Esophagus muscularis mucosa (tissue), 4 donors: ENCODE results near the gene SKIDA1. TPM values are rescaled to one million over a fixed set of nuclear protein-coding genes. Genes with fewer than 3 reads are reported as not detected.
A peak's percentile ranks its signal among the peaks of the same experiment; 100 is the strongest.

Experiments
- DNase-seq: peaks from one replicate; pipeline ENCODE4 v3.0.0-alpha.2; 2017; ENCODE audit errors: extremely low spot score
- H3K27ac ChIP-seq, 4 donors: fragments of 200-600 bp; sonication (generic); replicated peaks in 1 of 4; 1 replicate in 3 of 4; 2 replicates in 1 of 4; pipeline ENCODE4 v1.5.1; 2016 to 2019; ENCODE audit warnings: mild to moderate bottlenecking in 1 of 4
- H3K27me3 ChIP-seq, 4 donors: fragments of 200-600 bp; sonication (generic); one replicate each; pipeline versions ENCODE4 v1.5.1 to v1.6.0; 2016 to 2019
- H3K36me3 ChIP-seq, 4 donors: fragments of 200-600 bp; sonication (generic); one replicate each; pipeline ENCODE4 v1.5.1; 2016 to 2019
- H3K4me1 ChIP-seq, 4 donors: fragments of 200-600 bp; sonication (generic); one replicate each; pipeline ENCODE4 v1.5.1; 2016 to 2019
- H3K4me3 ChIP-seq, 4 donors: fragments of 200-600 bp; sonication (generic); 1 replicate in 2 of 4; 2 replicates in 2 of 4; pipeline ENCODE4 v1.5.1; 2016 to 2019; ENCODE audit warnings: mild to moderate bottlenecking in 4 of 4, moderate library complexity in 1 of 4
- H3K9me3 ChIP-seq, 4 donors: fragments of 200-600 bp; sonication (generic); 1 replicate in 3 of 4; 2 replicates in 1 of 4; pipeline ENCODE4 v1.5.1; 2016 to 2019
- CTCF ChIP-seq, 3 experiments: fragments of 200-600 bp in 2 of 3; fragments of 450-650 bp in 1 of 3; sonication (generic) in 2 of 3; IDR thresholded peaks; one replicate each; pipeline ENCODE4 v1.5.1; 2017 to 2019; ENCODE audit warnings: antibody characterized with exemption in 3 of 3, mild to moderate bottlenecking in 2 of 3, moderate library complexity in 1 of 3
- EP300 ChIP-seq: sonication (generic); formaldehyde crosslinking; IDR thresholded peaks from one replicate; pipeline ENCODE4 v1.6.1; 2017; ENCODE audit warnings: antibody characterized with exemption
- POLR2A ChIP-seq: fragments of 450-650 bp; IDR thresholded peaks from one replicate; pipeline ENCODE4 v1.6.1; 2017; ENCODE audit warnings: antibody characterized with exemption, moderate library complexity, mild to moderate bottlenecking, low read depth
- POLR2AphosphoS5 ChIP-seq, 2 donors: sonication (generic); formaldehyde crosslinking; IDR thresholded peaks; one replicate each; pipeline ENCODE4 v1.6.1; 2017; ENCODE audit warnings: antibody characterized with exemption in 2 of 2
- WGBS: methylation state at CpG from one replicate; pipeline ENCODE4 v1.1.5; 2018; 5-methylcytosine and 5-hydroxymethylcytosine counted together
- intact Hi-C: fragments of 100-400 bp; cut with DNase I; formaldehyde crosslinking; loops from one replicate; pipeline ENCODE4 v1.15.1; 2023
- total RNA-seq, 4 donors: library from RNA; depleted of rRNA; stranded (reverse); fragments of >200 nt; gene quantifications; one replicate each; pipeline versions ENCODE4 v1.1.0 to v1.2.1, GENCODE V29; 2016

SKIDA1 gene
- total RNA-seq, 4 donors from 2014 or later = 0.50 to 2.9 (median 1.2) TPM

GRCh38 chr10:21494191-21495001 lies 31.1 kb downstream of the SKIDA1 start:
- Histone ChIP-seq H3K4me1 (peaks cover 13 to 32% (median 31%) of the 10 kb centered on the region in 4 donors), H3K27me3 (no peaks in the 10 kb centered on the region), H3K27ac (peak overlapping the region; percentile 70 to 80 (median 76)), H3K4me3 (peak overlapping the region; percentile 74 to 85 (median 76)), H3K36me3 (no peaks in the 10 kb centered on the region), H3K9me3 (no peaks in the 10 kb centered on the region)
- DNase-seq = no peak
- TF ChIP-seq POLR2A (no peak), POLR2AphosphoS5 (IDR thresholded peaks at IDR 0.05) (peak in 1 of 2 donors; percentile 6), EP300 (no peak), CTCF (IDR thresholded peaks at IDR 0.05) (peak in 1 of 3 experiments; percentile 7)
- intact Hi-C loops = loop anchor here (1.0 to 10.0 kb wide), 6 partner anchors 160 to 1490 kb away; partner anchors contain the start of gene DNAJC1
- WGBS = 38% methylated on average over 15 of the region's 66 CpGs

DNA sequence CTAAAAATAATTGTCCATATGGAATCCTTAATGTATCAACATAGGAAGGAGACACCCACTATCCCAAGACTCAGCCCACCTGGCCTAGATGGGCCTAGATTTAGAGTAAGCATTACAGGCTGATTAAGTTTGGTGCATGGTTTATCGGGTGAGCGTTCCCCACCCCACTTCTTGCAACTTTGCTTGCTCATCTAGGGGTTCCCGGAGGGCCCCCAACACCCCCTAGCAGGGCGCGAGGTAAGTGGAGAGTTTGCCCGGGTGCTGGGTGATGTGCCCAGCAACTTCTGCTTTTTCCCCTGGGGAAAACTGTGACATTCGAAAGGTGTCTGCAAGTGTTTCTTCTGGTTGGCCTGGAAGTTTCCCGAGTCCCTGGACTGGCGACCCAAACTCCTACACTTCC lies 31.7 kb downstream of the SKIDA1 start:
- Histone ChIP-seq H3K27ac (peak overlapping the region in 2 of 4 donors; percentile 70 to 79), H3K27me3 (no peaks in the 10 kb centered on the region), H3K36me3 (no peaks in the 10 kb centered on the region), H3K4me3 (peak overlapping the region; percentile 74 to 85 (median 76)), H3K9me3 (no peaks in the 10 kb centered on the region), H3K4me1 (peaks cover 13 to 32% (median 31%) of the 10 kb centered on the region in 4 donors)
- no peak for DNase-seq
- WGBS = 75% methylated on average over 6 of the region's 9 CpGs
- intact Hi-C loops = loop anchor here (2.0 to 10.0 kb wide), 5 partner anchors 159 to 1491 kb away; partner anchors contain the start of gene DNAJC1
- TF ChIP-seq CTCF (IDR thresholded peaks at IDR 0.05) (no peak), POLR2A (no peak), EP300 (no peak), POLR2AphosphoS5 (IDR thresholded peaks at IDR 0.05) (no peak)

DNA sequence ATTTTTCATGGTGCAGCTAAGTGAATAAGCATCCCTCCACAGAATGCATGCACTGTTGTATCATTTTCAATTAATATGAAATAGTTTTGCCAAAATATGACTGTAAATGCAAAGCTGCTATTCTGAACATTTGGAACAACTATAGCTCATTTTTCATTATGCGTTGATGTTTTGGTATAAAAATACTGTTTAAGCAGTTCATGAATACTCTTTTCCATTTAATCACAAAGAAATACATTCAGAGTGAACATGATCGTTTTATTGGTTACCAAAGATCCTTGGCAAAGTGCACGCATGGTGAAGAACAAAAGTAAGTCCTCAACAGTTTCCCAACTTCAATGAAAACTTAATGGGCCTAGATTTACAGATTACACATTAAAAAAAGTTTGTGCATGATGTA lies 33.1 kb downstream of the SKIDA1 start:
- DNase-seq = no peak
- no peak overlapping the region for H3K4me3 ChIP-seq
- H3K27ac ChIP-seq = no peak overlapping the region
- H3K4me1 ChIP-seq = peaks cover 11 to 29% (median 27%) of the 10 kb centered on the region in 4 donors
- no peaks in the 10 kb centered on the region for H3K36me3 ChIP-seq
- TF ChIP-seq EP300 (no peak), POLR2A (no peak), POLR2AphosphoS5 (IDR thresholded peaks at IDR 0.05) (no peak), CTCF (IDR thresholded peaks at IDR 0.05) (no peak)
- H3K9me3 ChIP-seq = no peaks in the 10 kb centered on the region
- H3K27me3 ChIP-seq = no peaks in the 10 kb centered on the region
- intact Hi-C loops = loop anchor here (10.0 kb wide), 4 partner anchors 158 to 1492 kb away; partner anchors contain the start of gene DNAJC1
- WGBS = 89% methylated on average over 3 of the region's 3 CpGs

- peaks cover 9 to 16% (median 16%) of the 10 kb centered on the region in 4 donors for H3K4me1 ChIP-seq
- no peak overlapping the region for H3K4me3 ChIP-seq
- H3K27me3 ChIP-seq = no peaks in the 10 kb centered on the region
- H3K36me3 ChIP-seq = no peaks in the 10 kb centered on the region
- intact Hi-C loops = loop anchor here (10.0 kb wide), 4 partner anchors 156 to 1494 kb away; partner anchors contain the start of gene DNAJC1
- 83% methylated on average over 2 of the region's 2 CpGs for WGBS
- no peak for TF ChIP-seq EP300
- no peak for TF ChIP-seq CTCF (IDR thresholded peaks at IDR 0.05)
- no peak for TF ChIP-seq POLR2A
- TF ChIP-seq POLR2AphosphoS5 (IDR thresholded peaks at IDR 0.05) = no peak
- H3K9me3 ChIP-seq = no peaks in the 10 kb centered on the region
- no peak overlapping the region for H3K27ac ChIP-seq
- DNase-seq = no peak
Observed at GRCh38 chr10:21490711-21491105, 34.8 kb downstream of the SKIDA1 start.
